ENCODE results near the gene MLLT3.

MLLT3 gene

GRCh38 chr9:20511686-20512085 is 110.6 kb downstream of the MLLT3 start:
- H3K4me3 ChIP-seq (ENCODE audit: low read depth, low read length), result no peak overlapping the region
- TF ChIP-seq CTCF (IDR thresholded peaks at IDR 0.05; ENCODE audit: low read depth, low read length, missing control alignments), result no peak
- DNase-seq (ENCODE audit: low read depth), result no peak
- in situ Hi-C loops (cut with HindIII; ENCODE audit: low sequenced_read_pairs), result no loop called here

- H3K4me3 ChIP-seq (ENCODE audit: low read depth, low read length), result no peak overlapping the region
- no peak for DNase-seq (ENCODE audit: low read depth)
- TF ChIP-seq CTCF (IDR thresholded peaks at IDR 0.05; ENCODE audit: low read depth, low read length, missing control alignments), result no peak
- in situ Hi-C loops (cut with HindIII; ENCODE audit: low sequenced_read_pairs), result no loop called here
Measured at GRCh38 chr9:20509466-20509865, 112.8 kb downstream of the MLLT3 start.

GRCh38 chr9:20508242-20508641 is 114.1 kb downstream of the MLLT3 start:
- in situ Hi-C loops (cut with HindIII; ENCODE audit: low sequenced_read_pairs), result no loop called here
- no peak overlapping the region for H3K4me3 ChIP-seq (ENCODE audit: low read depth, low read length)
- no peak for TF ChIP-seq CTCF (IDR thresholded peaks at IDR 0.05; ENCODE audit: low read depth, low read length, missing control alignments)
- DNase-seq (ENCODE audit: low read depth), result no peak

- in situ Hi-C loops (cut with HindIII; ENCODE audit: low sequenced_read_pairs), result no loop called here
- H3K4me3 ChIP-seq (ENCODE audit: low read depth, low read length), result no peak overlapping the region
- no peak for DNase-seq (ENCODE audit: low read depth)
- TF ChIP-seq CTCF (IDR thresholded peaks at IDR 0.05; ENCODE audit: low read depth, low read length, missing control alignments), result no peak
Measured at GRCh38 chr9:20507431-20507830, 114.9 kb downstream of the MLLT3 start.

- no peak for DNase-seq (ENCODE audit: low read depth)
- in situ Hi-C loops (cut with HindIII; ENCODE audit: low sequenced_read_pairs), result no loop called here
- TF ChIP-seq CTCF (IDR thresholded peaks at IDR 0.05; ENCODE audit: low read depth, low read length, missing control alignments), result no peak
- no peak overlapping the region for H3K4me3 ChIP-seq (ENCODE audit: low read depth, low read length)
Measured at GRCh38 chr9:20506099-20506900, 116.0 kb downstream of the MLLT3 start.

GRCh38 chr9:20505574-20505973 is 116.7 kb downstream of the MLLT3 start:
- no peak overlapping the region for H3K4me3 ChIP-seq (ENCODE audit: low read depth, low read length)
- no peak for TF ChIP-seq CTCF (IDR thresholded peaks at IDR 0.05; ENCODE audit: low read depth, low read length, missing control alignments)
- in situ Hi-C loops (cut with HindIII; ENCODE audit: low sequenced_read_pairs), result no loop called here
- DNase-seq (ENCODE audit: low read depth), result no peak
